NCI-H2107 treated with DMSO at 0.1 percent for 48 hours (cell line): ENCODE data around the gene HDX.
A peak's percentile ranks its signal among the peaks of the same experiment; 100 is the strongest.
"Not testable (repeated sequence)": the region's sequence is repeated elsewhere in the genome, so short reads cannot be mapped to it uniquely, and the experiment has no call there.

ENCODE experiments used
- DNase-seq: peaks from one replicate; lab custom pipeline; 2025; ENCODE audit not compliant: unreplicated experiment; lab: John Stamatoyannopoulos, UW

HDX gene

DNA sequence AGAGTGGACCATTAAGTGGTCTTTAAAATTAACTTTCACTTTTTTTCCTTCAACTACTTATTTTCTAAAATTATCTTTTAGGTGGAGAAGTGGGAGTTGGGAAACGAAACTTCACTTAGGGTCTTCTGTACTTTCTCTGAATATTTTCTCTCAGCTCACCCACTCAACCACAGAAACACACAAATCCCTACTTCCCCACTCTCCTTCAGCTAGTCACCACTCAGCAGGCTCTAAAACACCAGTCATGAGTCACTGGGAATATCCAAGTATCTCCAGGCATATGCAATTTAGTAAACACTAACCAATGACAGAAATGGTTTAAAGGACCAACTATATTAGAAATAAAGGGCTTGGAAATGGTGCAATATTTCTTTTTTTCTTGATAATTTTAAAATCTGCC lies 161.3 kb downstream of the HDX start:
- DNase-seq: no peak

GRCh38 chrX:84339507-84340364 lies 162.5 kb downstream of the HDX start:
- peak; percentile 54 for DNase-seq

DNA sequence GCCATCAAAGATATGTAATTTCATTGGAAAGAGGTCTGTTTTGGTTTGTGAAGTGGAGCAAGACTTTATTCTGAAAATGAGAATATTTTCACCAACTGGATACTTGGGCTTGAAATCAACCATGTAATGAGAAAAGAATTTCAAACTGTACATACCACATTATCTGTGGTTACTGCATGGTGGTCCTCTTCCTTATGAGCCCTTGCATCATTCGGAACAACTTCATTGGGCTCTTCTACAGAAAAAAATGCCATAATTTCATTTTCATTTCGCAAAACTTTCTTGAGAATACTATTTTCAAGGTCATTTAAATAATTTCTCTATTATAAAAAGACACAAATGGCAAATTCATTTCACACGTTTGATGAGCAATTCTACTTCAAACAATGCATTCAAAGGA lies 165.6 kb downstream of the HDX start:
- DNase-seq: no peak

DNA sequence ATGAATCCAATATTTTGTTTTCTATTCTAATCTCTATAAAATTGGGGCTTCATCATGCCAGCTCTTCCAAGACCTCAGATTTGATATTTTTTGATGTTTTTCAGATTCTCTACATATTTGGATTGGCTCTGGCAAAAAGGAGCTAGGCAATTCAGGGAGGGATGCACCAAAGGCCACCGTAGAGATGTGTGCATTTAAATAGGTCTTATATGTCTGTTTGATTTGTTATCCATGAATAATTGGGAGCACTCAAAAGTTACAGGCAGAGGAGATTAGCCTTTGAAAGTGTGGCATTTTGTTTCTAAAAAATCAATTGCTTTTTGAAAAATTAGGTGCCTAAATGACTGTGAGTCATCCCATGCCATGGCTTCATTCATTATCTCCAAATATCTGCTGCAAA lies 167.1 kb downstream of the HDX start:
- no peak for DNase-seq

GRCh38 chrX:84322083-84322827 lies 180.0 kb downstream of the HDX start:
- no peak for DNase-seq

- DNase-seq: no peak
Observed at GRCh38 chrX:84320614-84321013, 181.6 kb downstream of the HDX start.

DNA sequence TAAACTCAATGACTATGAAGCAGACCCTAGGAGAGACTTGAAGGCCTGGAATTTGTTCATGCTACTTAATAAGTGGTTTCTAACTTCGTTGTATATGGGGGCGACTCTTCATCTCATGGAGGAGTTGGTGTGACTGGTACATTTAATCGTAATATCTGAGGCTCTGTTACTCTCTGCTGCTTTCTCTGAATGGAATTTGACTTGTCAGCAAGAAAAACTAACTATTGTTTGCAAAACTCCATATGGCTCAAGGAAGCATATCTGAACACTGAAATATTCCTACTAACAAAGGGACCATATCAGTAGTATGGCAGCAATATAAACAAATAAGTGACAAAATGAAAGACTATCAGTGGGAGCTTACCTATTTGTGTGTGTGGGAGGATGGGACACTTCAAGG lies 182.2 kb downstream of the HDX start:
- DNase-seq: no peak

DNA sequence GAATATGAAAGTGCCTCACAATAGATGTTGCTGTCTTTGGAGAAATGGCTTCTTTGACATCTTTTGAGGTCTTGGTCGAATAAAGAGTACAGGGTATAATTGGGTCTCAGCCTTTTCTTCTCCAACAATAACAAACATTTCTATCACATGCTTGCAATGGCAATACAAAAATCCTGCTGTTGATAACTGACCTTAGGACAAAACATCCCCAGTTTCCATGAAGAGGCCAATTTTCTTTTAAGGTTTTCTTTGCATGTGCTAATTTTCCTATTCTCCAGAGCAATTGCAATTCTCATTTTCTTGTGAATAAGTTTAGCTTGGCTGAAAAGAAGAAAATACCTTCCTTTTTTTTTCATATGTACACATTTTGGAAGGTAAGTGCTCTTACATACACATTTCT lies 183.6 kb downstream of the HDX start:
- DNase-seq: no peak

DNA sequence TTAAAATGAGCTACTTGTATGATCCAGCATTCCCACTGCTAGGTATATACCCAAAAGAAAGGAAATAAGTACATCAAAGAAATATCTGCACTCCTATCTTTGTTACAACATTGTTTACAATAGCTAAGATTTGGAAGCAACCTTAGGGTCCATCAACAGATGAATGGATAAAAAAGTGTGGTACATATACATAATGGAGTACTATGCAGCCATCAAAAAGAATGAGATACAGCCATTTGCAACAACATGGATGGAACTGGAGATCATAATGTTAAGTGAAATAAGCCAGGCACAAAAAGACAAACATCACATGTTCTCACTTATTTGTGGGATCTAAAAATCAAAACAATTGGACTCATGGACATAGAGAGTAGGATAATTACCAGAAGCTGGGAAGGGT lies 186.3 kb downstream of the HDX start:
- DNase-seq: not testable (repeated sequence)
